Epithelial cell of esophagus (primary cell): ENCODE results near the gene BEAN1.

ENCODE experiments used
- DNase-seq: peaks from one replicate; pipeline ENCODE4 v3.0.0; 2010; ENCODE audit warnings: low read depth
- H3K4me3 ChIP-seq: 2 replicates; pipeline ENCODE4 v1.5.1; 2011; ENCODE audit warnings: mild to moderate bottlenecking, low read length, control low read depth
- CTCF ChIP-seq: IDR thresholded peaks from 2 replicates; pipeline ENCODE4 v1.5.1; 2011; ENCODE audit warnings: low read depth, mild to moderate bottlenecking, low read length, control low read depth, inconsistent platforms; ENCODE audit not compliant: insufficient read depth; ENCODE audit errors: missing control alignments

The BEAN1 gene

GRCh38 chr16:66427036-66427860 lies at the start of gene BEAN1:
TSS of gene BEAN1 (plus strand) at chr16:66427295. CDS start at chr16:66437677, 10,382 bp downstream.
- DNase-seq, result peak; percentile 37
- TF ChIP-seq CTCF, result no peak
- H3K4me3 ChIP-seq, result peak within 1 kb of the TSS; percentile 26

GRCh38 chr16:66377324-66377723 lies 49.8 kb upstream of the BEAN1 start:
- H3K4me3 ChIP-seq, result no peak overlapping the region
- TF ChIP-seq CTCF, result no peak
- DNase-seq, result no peak

GRCh38 chr16:66378741-66379570 lies 48.1 kb upstream of the BEAN1 start:
- TF ChIP-seq CTCF, result no peak
- no peak for DNase-seq
- no peak overlapping the region for H3K4me3 ChIP-seq

GRCh38 chr16:66379571-66379941 lies 47.5 kb upstream of the BEAN1 start:
- H3K4me3 ChIP-seq, result no peak overlapping the region
- DNase-seq, result no peak
- no peak for TF ChIP-seq CTCF

GRCh38 chr16:66380421-66380820 lies 46.7 kb upstream of the BEAN1 start:
- TF ChIP-seq CTCF, result no peak
- no peak overlapping the region for H3K4me3 ChIP-seq
- DNase-seq, result no peak

GRCh38 chr16:66381585-66382170 lies 45.4 kb upstream of the BEAN1 start:
- no peak overlapping the region for H3K4me3 ChIP-seq
- DNase-seq, result no peak
- no peak for TF ChIP-seq CTCF
